Stomach (tissue), 9 donors: ENCODE measurements around the gene C1orf21. TPM values are rescaled to one million over a fixed set of nuclear protein-coding genes. Genes with fewer than 3 reads are reported as not detected.

Experiments used
- DNase-seq, 2 donors: peaks; one replicate each; pipeline versions ENCODE4 v3.0.0 to v3.0.0-alpha.2; 2013 to 2019
- H3K27ac ChIP-seq, 5 donors: fragments of 200-600 bp in 4 of 5; sonication (generic) in 4 of 5; one replicate each; pipeline ENCODE4 v1.5.1; 2013 to 2019; ENCODE audit warnings: mild to moderate bottlenecking in 1 of 5, moderate library complexity in 1 of 5
- H3K27me3 ChIP-seq, 3 donors: fragments of 200-600 bp; sonication (generic); one replicate each; pipeline ENCODE4 v1.5.1; 2017 to 2019; ENCODE audit warnings: mixed run types in 1 of 3
- H3K36me3 ChIP-seq, 4 donors: fragments of 200-600 bp; sonication (generic); 1 replicate in 3 of 4; 2 replicates in 1 of 4; pipeline ENCODE4 v1.5.1; 2016 to 2019
- H3K4me1 ChIP-seq, 4 donors: fragments of 200-600 bp; sonication (generic); one replicate each; pipeline ENCODE4 v1.5.1; 2016 to 2019
- H3K4me3 ChIP-seq, 4 donors: fragments of 200-600 bp; sonication (generic) in 3 of 4; one replicate each; pipeline ENCODE4 v1.5.1; 2016 to 2019; ENCODE audit warnings: mild to moderate bottlenecking in 1 of 4
- H3K9me3 ChIP-seq, 4 donors: fragments of 200-600 bp; sonication (generic); one replicate each; pipeline ENCODE4 v1.5.1; 2016 to 2019
- EP300 ChIP-seq: sonication (generic); formaldehyde crosslinking; IDR thresholded peaks from one replicate; pipeline ENCODE4 v1.6.1; 2017; ENCODE audit warnings: antibody characterized with exemption
- POLR2A ChIP-seq, 4 donors: fragments of 450-650 bp; IDR thresholded peaks; one replicate each; pipeline ENCODE4 v1.6.1; 2016; ENCODE audit warnings: antibody characterized with exemption in 4 of 4, control low read depth in 2 of 4, mild to moderate bottlenecking in 1 of 4, moderate library complexity in 1 of 4
- POLR2AphosphoS5 ChIP-seq, 3 donors: sonication (generic); formaldehyde crosslinking; IDR thresholded peaks; one replicate each; pipeline ENCODE4 v1.6.1; 2016; ENCODE audit warnings: antibody characterized with exemption in 3 of 3
- WGBS, 5 donors: extraction: QIAGEN DNeasy Blood & Tissue Kit in 3 of 5; methylation state at CpG; one replicate each; pipeline versions ENCODE4 v1.1.5 to v1.1.7; 2013 to 2018; 5-methylcytosine and 5-hydroxymethylcytosine counted together
- intact Hi-C: fragments of 100-400 bp; cut with DNase I; formaldehyde crosslinking; loops from one replicate; pipeline ENCODE4 v1.15.1; 2023; ENCODE audit warnings: low total_unique reads
- polyA plus RNA-seq, 3 donors: library from polyadenylated mRNA; stranded (reverse); fragments of 200-250 nt; gene quantifications; one replicate each; pipeline ENCODE4 v1.2.3, GENCODE V29; 2013
- total RNA-seq, 5 donors: library from RNA; depleted of rRNA; stranded (reverse); fragments of >200 nt; gene quantifications; one replicate each; pipeline versions ENCODE4 v1.1.0 to v1.2.3, GENCODE V29; 2014 to 2016
- TF ChIP-seq, protein P1 (sequence below), 7 experiments: fragments of 450-650 bp in 4 of 7; fragments of 200-600 bp in 3 of 7; sonication (generic) in 3 of 7; IDR thresholded peaks; one replicate each; pipeline ENCODE4 v1.5.1; 2016 to 2019; ENCODE audit warnings: antibody characterized with exemption in 7 of 7, control low read depth in 2 of 7, mild to moderate bottlenecking in 1 of 7
- donor health status: healthy with polysubstance abuse.
- donor health status: Bipolar disorder and iron deficiency.
- donor health status: healthy.

The C1orf21 gene
- total and polyA plus RNA-seq, 8 donors = 10.1 to 114 (median 37.4) TPM

DNA sequence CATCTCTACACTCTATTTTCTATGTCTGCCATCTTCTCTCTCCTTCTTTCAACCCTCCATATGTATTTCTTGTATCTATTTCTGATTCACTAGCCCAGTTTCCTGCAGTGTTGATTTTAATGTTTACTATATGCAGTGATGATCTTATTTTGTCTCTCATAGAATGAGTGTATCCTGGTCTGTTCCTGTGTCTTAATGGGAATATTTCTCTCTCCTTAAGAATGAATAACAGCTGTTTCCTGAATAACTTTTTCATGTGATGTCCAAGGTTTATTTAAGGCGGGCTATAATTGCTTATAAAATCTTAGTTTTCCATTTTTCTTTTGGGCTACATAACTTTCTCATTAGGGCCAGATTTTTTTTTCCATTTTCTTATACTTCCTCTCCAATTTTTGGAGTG is 144.5 kb downstream of the C1orf21 start:
- no peak overlapping the region for H3K27ac ChIP-seq
- DNase-seq = no peak
- no peak overlapping the region for H3K4me3 ChIP-seq
- H3K27me3 ChIP-seq = no peaks in the 10 kb centered on the region
- whole genome bisulfite sequencing, 5 donors = 64 to 87% (median 73%) methylated on average over 1 of the region's 1 CpG
- no peaks in the 10 kb centered on the region for H3K36me3 ChIP-seq
- peaks cover 0 to 1% (median 0%) of the 10 kb centered on the region in 4 donors for H3K9me3 ChIP-seq
- intact Hi-C loops = no loop called here
- H3K4me1 ChIP-seq = peaks cover 0 to 26% (median 8%) of the 10 kb centered on the region in 4 donors
- no peak for TF ChIP-seq POLR2AphosphoS5 (IDR thresholded peaks at IDR 0.05)
- no peak for TF ChIP-seq POLR2A (IDR thresholded peaks at IDR 0.05)
- TF ChIP-seq EP300 = no peak
- TF ChIP-seq, protein P1, sequence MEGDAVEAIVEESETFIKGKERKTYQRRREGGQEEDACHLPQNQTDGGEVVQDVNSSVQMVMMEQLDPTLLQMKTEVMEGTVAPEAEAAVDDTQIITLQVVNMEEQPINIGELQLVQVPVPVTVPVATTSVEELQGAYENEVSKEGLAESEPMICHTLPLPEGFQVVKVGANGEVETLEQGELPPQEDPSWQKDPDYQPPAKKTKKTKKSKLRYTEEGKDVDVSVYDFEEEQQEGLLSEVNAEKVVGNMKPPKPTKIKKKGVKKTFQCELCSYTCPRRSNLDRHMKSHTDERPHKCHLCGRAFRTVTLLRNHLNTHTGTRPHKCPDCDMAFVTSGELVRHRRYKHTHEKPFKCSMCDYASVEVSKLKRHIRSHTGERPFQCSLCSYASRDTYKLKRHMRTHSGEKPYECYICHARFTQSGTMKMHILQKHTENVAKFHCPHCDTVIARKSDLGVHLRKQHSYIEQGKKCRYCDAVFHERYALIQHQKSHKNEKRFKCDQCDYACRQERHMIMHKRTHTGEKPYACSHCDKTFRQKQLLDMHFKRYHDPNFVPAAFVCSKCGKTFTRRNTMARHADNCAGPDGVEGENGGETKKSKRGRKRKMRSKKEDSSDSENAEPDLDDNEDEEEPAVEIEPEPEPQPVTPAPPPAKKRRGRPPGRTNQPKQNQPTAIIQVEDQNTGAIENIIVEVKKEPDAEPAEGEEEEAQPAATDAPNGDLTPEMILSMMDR (IDR thresholded peaks at IDR 0.05) = no peak

DNA sequence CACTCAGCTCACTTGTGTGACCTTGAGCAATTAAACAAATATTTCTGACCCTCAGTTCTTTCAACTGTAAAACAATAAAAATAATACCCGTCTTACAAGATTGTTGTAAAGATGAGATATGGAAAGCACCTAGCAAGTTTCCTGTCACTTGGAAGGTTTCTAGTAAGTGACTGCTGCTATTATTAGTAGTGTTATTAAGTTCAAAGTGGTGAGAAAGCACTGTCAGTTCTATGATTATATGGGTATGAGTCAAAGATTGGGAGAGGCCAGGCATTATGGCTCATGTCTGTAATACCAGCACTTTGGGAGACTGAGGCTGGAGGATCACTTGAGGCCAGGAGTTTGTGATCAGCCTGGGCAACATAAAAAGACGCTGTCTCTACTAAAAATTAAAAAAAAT is 145.4 kb downstream of the C1orf21 start:
- WGBS, 5 donors = 62 to 75% (median 66%) methylated on average over 2 of the region's 2 CpGs

DNA sequence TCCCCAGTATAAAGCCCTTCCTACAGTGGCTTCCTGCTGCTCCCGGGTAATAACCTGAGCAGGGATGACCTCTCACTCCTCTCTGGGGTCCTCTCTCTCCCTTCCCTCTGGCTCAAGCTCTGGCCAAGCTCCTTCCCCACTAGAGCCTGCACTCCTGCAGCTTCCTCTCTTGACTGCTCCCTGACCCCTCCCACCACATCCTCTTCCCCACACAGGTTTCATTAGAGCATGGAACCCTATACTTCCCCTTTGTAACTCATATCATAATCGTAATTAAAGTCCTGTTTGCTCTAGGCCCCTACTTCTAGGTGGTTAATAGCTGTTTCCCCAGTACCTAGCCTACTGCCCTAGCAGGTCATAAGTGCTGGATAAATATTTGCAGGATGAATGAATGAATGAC is 146.2 kb downstream of the C1orf21 start:
- H3K9me3 ChIP-seq = peaks cover 0 to 5% (median 0%) of the 10 kb centered on the region in 4 donors
- WGBS, 5 donors = 47 to 66% (median 58%) methylated on average over 2 of the region's 2 CpGs
- no peak overlapping the region for H3K4me3 ChIP-seq
- H3K36me3 ChIP-seq = no peaks in the 10 kb centered on the region
- TF ChIP-seq POLR2AphosphoS5 (IDR thresholded peaks at IDR 0.05) (no peak), EP300 (no peak), POLR2A (IDR thresholded peaks at IDR 0.05) (no peak)
- TF ChIP-seq, protein P1 (IDR thresholded peaks at IDR 0.05) = no peak
- H3K4me1 ChIP-seq = peaks cover 0 to 22% (median 8%) of the 10 kb centered on the region in 4 donors
- intact Hi-C loops = no loop called here
- H3K27me3 ChIP-seq = no peaks in the 10 kb centered on the region
- DNase-seq = no peak
- H3K27ac ChIP-seq = peak overlapping the region in 3 of 5 donors; percentile 36 to 81 (median 51)

More for the DNA sequence above, 145.4 kb downstream of the C1orf21 start:
- Histone ChIP-seq H3K27me3 (no peaks in the 10 kb centered on the region), H3K4me3 (no peak overlapping the region), H3K36me3 (no peaks in the 10 kb centered on the region), H3K4me1 (peaks cover 0 to 22% (median 8%) of the 10 kb centered on the region in 4 donors), H3K9me3 (peaks cover 0 to 5% (median 0%) of the 10 kb centered on the region in 4 donors), H3K27ac (peak overlapping the region in 1 of 5 donors; percentile 51)
- intact Hi-C loops = no loop called here
- TF ChIP-seq POLR2A (IDR thresholded peaks at IDR 0.05) (no peak), EP300 (no peak), POLR2AphosphoS5 (IDR thresholded peaks at IDR 0.05) (no peak)
- TF ChIP-seq, protein P1 (IDR thresholded peaks at IDR 0.05) = no peak
- no peak for DNase-seq

DNA sequence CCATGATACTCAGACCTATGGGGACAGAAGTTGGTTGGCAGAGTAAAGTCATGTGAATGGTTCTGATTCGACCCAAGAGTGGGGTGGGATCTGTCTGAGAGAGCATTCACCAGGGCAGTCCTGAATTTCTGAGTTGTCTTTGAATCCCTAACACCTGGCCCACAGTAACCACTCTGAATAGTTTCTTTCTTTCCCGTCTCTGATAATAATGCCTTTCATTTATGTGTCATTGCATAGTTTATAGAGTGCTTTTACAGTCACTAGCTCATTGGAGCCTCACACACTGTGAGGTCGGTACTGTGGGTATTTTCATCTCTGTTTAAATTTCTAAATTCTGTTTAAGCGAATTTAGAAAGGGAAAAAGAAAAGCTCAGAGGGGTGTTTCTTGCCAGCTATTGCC is 147.1 kb downstream of the C1orf21 start:
- DNase-seq = no peak
- H3K9me3 ChIP-seq = peaks cover 0 to 5% (median 0%) of the 10 kb centered on the region in 4 donors
- H3K27me3 ChIP-seq = no peaks in the 10 kb centered on the region
- peak overlapping the region in 3 of 5 donors; percentile 72 to 82 (median 81) for H3K27ac ChIP-seq
- TF ChIP-seq, protein P1 (IDR thresholded peaks at IDR 0.05) = no peak
- no peak for TF ChIP-seq POLR2A (IDR thresholded peaks at IDR 0.05)
- TF ChIP-seq EP300 = no peak
- TF ChIP-seq POLR2AphosphoS5 (IDR thresholded peaks at IDR 0.05) = no peak
- H3K4me1 ChIP-seq = peaks cover 0 to 22% (median 8%) of the 10 kb centered on the region in 4 donors
- intact Hi-C loops = no loop called here
- no peaks in the 10 kb centered on the region for H3K36me3 ChIP-seq
- H3K4me3 ChIP-seq = no peak overlapping the region
- 50 to 81% (median 69%) methylated on average over 4 of the region's 4 CpGs for WGBS, 5 donors
